Trophoblast cell (in vitro differentiated cells and primary cell): ENCODE data around the gene EXOC3.
A peak's percentile ranks its signal among the peaks of the same experiment; 100 is the strongest.

Experiments used
- DNase-seq, 2 donors: peaks; one replicate each; pipeline ENCODE4 v3.0.0-alpha.2; 2016
- H2AFZ ChIP-seq: 2 replicates; pipeline ENCODE4 v1.6.1; 2013; ENCODE audit warnings: low read length, moderate library complexity, mild to moderate bottlenecking; ENCODE audit not compliant: insufficient read depth, poor library complexity
- H2AK5ac ChIP-seq: 2 replicates; pipeline ENCODE4 v1.6.1; 2013; ENCODE audit warnings: mild to moderate bottlenecking, low read length
- H2BK120ac ChIP-seq: 2 replicates; pipeline ENCODE4 v1.6.1; 2013; ENCODE audit warnings: low read length, mild to moderate bottlenecking, moderate library complexity; ENCODE audit not compliant: insufficient read depth, poor library complexity
- H2BK12ac ChIP-seq: 2 replicates; pipeline ENCODE4 v1.6.1; 2013; ENCODE audit warnings: mild to moderate bottlenecking, low read length, moderate library complexity
- H2BK5ac ChIP-seq: 2 replicates; pipeline ENCODE4 v1.6.1; 2013; ENCODE audit warnings: low read length, low read depth, moderate library complexity, mild to moderate bottlenecking; ENCODE audit not compliant: poor library complexity
- H3K14ac ChIP-seq: 2 replicates; pipeline ENCODE4 v1.6.1; 2013; ENCODE audit warnings: mild to moderate bottlenecking, low read length
- H3K18ac ChIP-seq: 2 replicates; pipeline ENCODE4 v1.6.1; 2013; ENCODE audit warnings: mild to moderate bottlenecking, low read length
- H3K23ac ChIP-seq: 2 replicates; pipeline ENCODE4 v1.6.1; 2013; ENCODE audit warnings: low read length
- H3K27ac ChIP-seq: 2 replicates; pipeline ENCODE4 v1.5.1; 2013; ENCODE audit warnings: low read depth, mild to moderate bottlenecking, inconsistent platforms, low read length, moderate library complexity
- H3K27me3 ChIP-seq: 2 replicates; pipeline ENCODE4 v1.6.1; 2013; ENCODE audit warnings: inconsistent platforms, mild to moderate bottlenecking, low read length, moderate library complexity; ENCODE audit not compliant: insufficient read depth
- H3K36me3 ChIP-seq, 2 experiments: 1 replicate in 1 of 2; 2 replicates in 1 of 2; pipeline ENCODE4 v1.6.1; 2013; ENCODE audit warnings: low read length in 2 of 2, mild to moderate bottlenecking in 2 of 2, moderate library complexity in 1 of 2; ENCODE audit not compliant: insufficient read depth in 2 of 2, control insufficient read depth in 1 of 2
- H3K4ac ChIP-seq: 2 replicates; pipeline ENCODE4 v1.6.1; 2013; ENCODE audit warnings: low read depth, mild to moderate bottlenecking, low read length, moderate library complexity
- H3K4me1 ChIP-seq, 2 experiments: 1 replicate in 1 of 2; 2 replicates in 1 of 2; pipeline ENCODE4 v1.6.1; 2013; ENCODE audit warnings: low read length in 2 of 2, mild to moderate bottlenecking in 2 of 2, moderate library complexity in 1 of 2; ENCODE audit not compliant: insufficient read depth in 2 of 2, control insufficient read depth in 1 of 2
- H3K4me2 ChIP-seq: 2 replicates; pipeline ENCODE4 v1.6.1; 2013; ENCODE audit warnings: inconsistent platforms, mild to moderate bottlenecking, low read length, moderate library complexity
- H3K4me3 ChIP-seq: 2 replicates; pipeline ENCODE4 v1.5.1; 2013; ENCODE audit warnings: mild to moderate bottlenecking, low read depth, low read length, inconsistent platforms
- H3K79me1 ChIP-seq: one replicate; pipeline ENCODE4 v1.6.1; 2013; ENCODE audit warnings: low read length
- H3K79me2 ChIP-seq: 2 replicates; pipeline ENCODE4 v1.6.1; 2013; ENCODE audit warnings: low read length, mild to moderate bottlenecking; ENCODE audit not compliant: control insufficient read depth, insufficient read depth, poor library complexity
- H3K9ac ChIP-seq: 2 replicates; pipeline ENCODE4 v1.6.1; 2013; ENCODE audit warnings: mild to moderate bottlenecking, low read length
- H3K9me3 ChIP-seq: 2 replicates; pipeline ENCODE4 v1.6.1; 2013; ENCODE audit warnings: low read depth, mild to moderate bottlenecking, control low read depth, inconsistent platforms, low read length; ENCODE audit not compliant: insufficient read depth
- H4K12ac ChIP-seq: 2 replicates; pipeline ENCODE4 v1.6.1; 2013; ENCODE audit warnings: low read depth, mild to moderate bottlenecking, low read length, moderate library complexity
- H4K8ac ChIP-seq: 2 replicates; pipeline ENCODE4 v1.6.1; 2013; ENCODE audit warnings: low read depth, mild to moderate bottlenecking, low read length, moderate library complexity
- H4K91ac ChIP-seq: one replicate; pipeline ENCODE4 v1.6.1; 2013; ENCODE audit warnings: low read depth, mild to moderate bottlenecking, low read length, moderate library complexity
- WGBS: extraction: QIAGEN DNeasy Blood & Tissue Kit; methylation state at CpG from one replicate; pipeline ENCODE4 v1.1.7; 2013; ENCODE audit warnings: missing lambda C conversion rate; ENCODE audit not compliant: insufficient read length, insufficient coverage; ENCODE audit errors: extremely low coverage; 5-methylcytosine and 5-hydroxymethylcytosine counted together

The EXOC3 gene

DNA sequence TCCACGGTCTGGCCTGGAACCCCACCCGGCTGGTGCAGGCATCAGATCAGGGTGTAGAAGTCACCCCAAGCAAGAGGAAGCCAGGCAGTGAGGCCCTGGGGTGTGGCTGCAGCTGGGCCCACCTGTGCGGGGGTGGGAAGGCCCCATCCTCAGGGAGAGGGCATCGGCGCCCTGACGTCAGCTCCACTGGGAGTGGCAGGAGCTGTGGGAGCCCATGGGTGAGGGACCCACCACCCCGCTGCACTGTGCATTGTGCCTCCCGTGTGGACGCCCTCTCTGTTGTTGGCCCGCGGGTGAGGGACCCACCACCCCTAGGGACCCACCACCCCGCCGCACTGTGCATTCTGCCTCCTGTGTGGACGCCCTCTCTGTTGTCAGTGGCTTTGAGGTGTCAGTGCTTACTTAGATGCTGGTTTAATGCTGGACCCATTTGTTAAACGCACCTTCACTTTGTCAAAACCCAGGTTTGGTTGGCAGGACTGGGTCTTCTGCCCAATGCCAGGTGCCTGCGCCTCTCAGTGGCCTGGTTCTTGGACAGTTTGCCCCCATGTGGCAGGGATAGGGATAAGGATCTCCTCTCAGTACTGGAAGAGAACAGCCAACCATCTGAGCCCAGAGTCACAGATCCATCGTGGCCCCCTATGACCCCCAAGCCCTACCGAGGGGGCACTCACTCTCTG, 6.9 kb upstream of the EXOC3 start:
- no peaks in the 10 kb centered on the region for H3K79me2 ChIP-seq
- no peak overlapping the region for H3K18ac ChIP-seq
- no peak overlapping the region for H2AFZ ChIP-seq
- no peaks in the 10 kb centered on the region for H3K4me1 ChIP-seq
- no peaks in the 10 kb centered on the region for H3K79me1 ChIP-seq
- H2AK5ac ChIP-seq, result no peak overlapping the region
- H2BK5ac ChIP-seq, result no peak overlapping the region
- H4K91ac ChIP-seq, result no peak overlapping the region
- no peak overlapping the region for H2BK120ac ChIP-seq
- H3K23ac ChIP-seq, result no peak overlapping the region
- WGBS, result no CpG with 5 or more reads among the region's 18 CpGs
- H3K36me3 ChIP-seq, result no peaks in the 10 kb centered on the region
- no peak overlapping the region for H3K9ac ChIP-seq
- no peak overlapping the region for H3K4me2 ChIP-seq
- DNase-seq, result peak in 1 of 2 donors; percentile 17
- H3K4ac ChIP-seq, result no peak overlapping the region
- H3K4me3 ChIP-seq, result no peak overlapping the region
- H3K27ac ChIP-seq, result no peak overlapping the region
- no peak overlapping the region for H4K8ac ChIP-seq
- H3K9me3 ChIP-seq, result no peaks in the 10 kb centered on the region
- H3K27me3 ChIP-seq, result no peaks in the 10 kb centered on the region
- H2BK12ac ChIP-seq, result no peak overlapping the region
- H3K14ac ChIP-seq, result no peak overlapping the region
- H4K12ac ChIP-seq, result no peak overlapping the region

DNA sequence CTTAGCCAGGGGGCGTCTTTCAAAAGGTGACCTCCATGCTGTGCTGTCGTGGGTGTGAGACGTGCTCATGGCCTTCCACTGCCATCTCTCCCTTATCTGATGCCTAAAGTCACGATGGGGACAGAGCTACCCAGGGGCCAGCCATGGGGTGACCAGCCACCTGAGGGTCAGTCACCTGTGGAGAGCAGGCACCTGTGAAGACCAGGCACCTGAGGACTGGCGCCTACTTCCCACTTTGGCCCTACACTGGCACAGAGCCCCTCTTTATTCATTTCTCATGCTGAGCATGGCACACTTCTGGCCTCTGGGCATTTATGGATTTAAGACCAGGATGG, 6.4 kb upstream of the EXOC3 start:
- H4K8ac ChIP-seq, result no peak overlapping the region
- no peak overlapping the region for H3K27ac ChIP-seq
- H3K27me3 ChIP-seq, result no peaks in the 10 kb centered on the region
- H3K9ac ChIP-seq, result no peak overlapping the region
- H3K23ac ChIP-seq, result no peak overlapping the region
- H3K14ac ChIP-seq, result no peak overlapping the region
- no peaks in the 10 kb centered on the region for H3K4me1 ChIP-seq
- WGBS, result no CpG with 5 or more reads among the region's 5 CpGs
- H2BK5ac ChIP-seq, result no peak overlapping the region
- no peak overlapping the region for H2AFZ ChIP-seq
- no peaks in the 10 kb centered on the region for H3K9me3 ChIP-seq
- no peak overlapping the region for H3K4me3 ChIP-seq
- H4K12ac ChIP-seq, result no peak overlapping the region
- no peaks in the 10 kb centered on the region for H3K79me1 ChIP-seq
- H3K79me2 ChIP-seq, result no peaks in the 10 kb centered on the region
- H3K4me2 ChIP-seq, result no peak overlapping the region
- H2BK12ac ChIP-seq, result no peak overlapping the region
- H3K18ac ChIP-seq, result no peak overlapping the region
- no peak overlapping the region for H2AK5ac ChIP-seq
- no peak overlapping the region for H4K91ac ChIP-seq
- H3K36me3 ChIP-seq, result no peaks in the 10 kb centered on the region
- DNase-seq, result no peak
- no peak overlapping the region for H3K4ac ChIP-seq
- H2BK120ac ChIP-seq, result no peak overlapping the region

DNA sequence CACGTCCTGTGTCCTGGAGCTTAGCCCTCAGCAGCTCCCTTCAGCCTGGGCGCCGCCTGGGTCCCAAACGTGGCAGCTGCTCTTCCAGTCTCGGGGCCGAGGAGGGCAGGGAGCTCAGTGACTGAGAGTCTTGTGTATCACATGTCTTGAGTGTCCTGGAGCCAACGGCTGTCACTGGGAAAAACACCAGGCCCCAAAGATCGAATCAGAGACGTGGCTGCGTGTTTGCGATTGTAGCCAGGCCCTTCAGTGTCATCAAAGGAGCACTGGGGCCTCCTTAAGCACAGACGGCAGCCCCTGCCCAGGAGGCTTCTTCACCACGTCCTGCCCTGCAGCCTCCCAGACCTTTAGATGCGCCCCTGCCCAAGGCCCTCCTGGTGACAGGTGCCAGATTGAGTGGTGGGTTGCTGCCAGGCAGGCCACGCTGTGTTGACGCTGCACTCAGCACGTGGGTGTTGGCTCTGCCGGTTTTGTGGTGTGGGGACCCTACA, 5.7 kb upstream of the EXOC3 start:
- Histone ChIP-seq H3K14ac (no peak overlapping the region), H2AFZ (no peak overlapping the region), H3K4ac (no peak overlapping the region), H2AK5ac (no peak overlapping the region), H3K4me2 (no peak overlapping the region), H2BK5ac (no peak overlapping the region), H3K23ac (no peak overlapping the region), H3K36me3 (no peaks in the 10 kb centered on the region), H3K27ac (no peak overlapping the region), H3K79me1 (no peaks in the 10 kb centered on the region), H4K91ac (no peak overlapping the region), H3K27me3 (no peaks in the 10 kb centered on the region), H3K9me3 (no peaks in the 10 kb centered on the region), H3K79me2 (peaks cover under 1% of the 10 kb centered on the region), H4K8ac (no peak overlapping the region), H3K4me1 (peaks cover 4% of the 10 kb centered on the region in 2 experiments), H2BK12ac (no peak overlapping the region), H2BK120ac (no peak overlapping the region), H3K18ac (no peak overlapping the region), H3K4me3 (no peak overlapping the region), H4K12ac (no peak overlapping the region), H3K9ac (no peak overlapping the region)
- no CpG with 5 or more reads among the region's 18 CpGs for WGBS
- no peak for DNase-seq

DNA sequence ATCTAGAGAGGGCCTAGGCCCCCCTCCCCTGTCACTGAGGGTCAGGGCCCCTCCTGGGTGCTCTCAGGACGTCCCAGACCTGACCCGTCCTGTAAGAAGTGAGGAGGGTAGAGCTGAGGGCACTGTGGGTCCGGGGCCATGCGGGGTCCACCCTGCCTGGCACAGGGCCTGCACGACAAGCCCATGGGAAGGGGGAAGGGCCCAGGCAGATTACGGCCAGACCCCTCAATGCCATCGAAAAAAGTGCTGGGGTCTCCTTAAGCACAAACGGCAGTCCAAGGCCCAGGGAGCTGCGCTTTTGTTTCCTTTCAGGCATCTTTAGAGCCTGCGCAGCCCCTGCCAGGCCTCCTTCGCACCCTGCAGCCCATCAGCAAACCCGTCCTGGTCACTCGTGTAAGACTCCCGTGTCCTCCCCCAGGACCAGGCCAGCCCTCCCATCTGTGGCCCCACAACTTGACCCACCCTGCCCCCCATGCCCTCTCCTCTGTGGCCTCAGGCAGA, 4.4 kb upstream of the EXOC3 start:
- peaks cover 9% of the 10 kb centered on the region in 2 experiments for H3K4me1 ChIP-seq
- no peak overlapping the region for H2AK5ac ChIP-seq
- no peak overlapping the region for H3K9ac ChIP-seq
- no peak overlapping the region for H3K23ac ChIP-seq
- no CpG with 5 or more reads among the region's 14 CpGs for WGBS
- H3K4me2 ChIP-seq, result no peak overlapping the region
- no peak overlapping the region for H4K12ac ChIP-seq
- H3K36me3 ChIP-seq, result no peaks in the 10 kb centered on the region
- H4K91ac ChIP-seq, result no peak overlapping the region
- no peaks in the 10 kb centered on the region for H3K9me3 ChIP-seq
- no peak overlapping the region for H2BK12ac ChIP-seq
- peak overlapping the region; percentile 36 for H3K4me3 ChIP-seq
- no peak overlapping the region for H2BK5ac ChIP-seq
- no peak overlapping the region for H2AFZ ChIP-seq
- H3K4ac ChIP-seq, result no peak overlapping the region
- no peak overlapping the region for H2BK120ac ChIP-seq
- H4K8ac ChIP-seq, result no peak overlapping the region
- no peak overlapping the region for H3K27ac ChIP-seq
- H3K27me3 ChIP-seq, result no peaks in the 10 kb centered on the region
- H3K79me2 ChIP-seq, result peaks cover 10% of the 10 kb centered on the region
- H3K14ac ChIP-seq, result no peak overlapping the region
- H3K79me1 ChIP-seq, result peaks cover 7% of the 10 kb centered on the region
- H3K18ac ChIP-seq, result no peak overlapping the region
- DNase-seq, result no peak
